Measurements from ENCODE around the gene USP8. TPM values are rescaled to one million over a fixed set of nuclear protein-coding genes. Genes with fewer than 3 reads are reported as not detected.
"Not testable (repeated sequence)": the region's sequence is repeated elsewhere in the genome, so short reads cannot be mapped to it uniquely, and the experiment has no call there.

The USP8 gene
- total RNA-seq, 1 donor: 61.2 TPM

DNA sequence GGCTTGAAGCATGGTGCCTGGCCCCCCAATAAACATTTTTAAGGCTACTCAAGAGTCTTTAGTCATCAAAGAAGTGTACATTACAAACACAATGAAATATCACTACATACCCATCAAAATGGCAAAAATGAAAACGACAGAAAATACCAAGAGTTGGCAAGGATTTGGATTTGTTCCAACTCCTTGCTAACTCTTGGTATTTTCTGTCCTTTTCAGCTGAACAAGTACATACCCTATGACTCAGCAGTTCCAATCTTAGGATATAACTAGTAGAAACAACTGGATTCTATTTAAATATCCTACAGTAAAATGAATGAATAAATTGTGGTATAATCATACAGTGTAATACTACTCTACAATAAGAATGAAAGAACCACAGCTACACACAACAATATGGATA, 44.1 kb upstream of the USP8 start:
- H4K20me1 ChIP-seq (ENCODE audit: insufficient read depth, low read length): no peaks in the 10 kb centered on the region
- no peak overlapping the region for H3K4me3 ChIP-seq (ENCODE audit: insufficient read depth, low read length)
- H3K27me3 ChIP-seq (ENCODE audit: insufficient read depth, low read length): no peaks in the 10 kb centered on the region
- H3K9me3 ChIP-seq (ENCODE audit: low read depth, low read length): no peaks in the 10 kb centered on the region
- no peaks in the 10 kb centered on the region for H3K4me1 ChIP-seq (ENCODE audit: insufficient read depth, low read length)
- no peaks in the 10 kb centered on the region for H3K36me3 ChIP-seq (ENCODE audit: insufficient read depth, low read length)
- TF ChIP-seq, protein P1, sequence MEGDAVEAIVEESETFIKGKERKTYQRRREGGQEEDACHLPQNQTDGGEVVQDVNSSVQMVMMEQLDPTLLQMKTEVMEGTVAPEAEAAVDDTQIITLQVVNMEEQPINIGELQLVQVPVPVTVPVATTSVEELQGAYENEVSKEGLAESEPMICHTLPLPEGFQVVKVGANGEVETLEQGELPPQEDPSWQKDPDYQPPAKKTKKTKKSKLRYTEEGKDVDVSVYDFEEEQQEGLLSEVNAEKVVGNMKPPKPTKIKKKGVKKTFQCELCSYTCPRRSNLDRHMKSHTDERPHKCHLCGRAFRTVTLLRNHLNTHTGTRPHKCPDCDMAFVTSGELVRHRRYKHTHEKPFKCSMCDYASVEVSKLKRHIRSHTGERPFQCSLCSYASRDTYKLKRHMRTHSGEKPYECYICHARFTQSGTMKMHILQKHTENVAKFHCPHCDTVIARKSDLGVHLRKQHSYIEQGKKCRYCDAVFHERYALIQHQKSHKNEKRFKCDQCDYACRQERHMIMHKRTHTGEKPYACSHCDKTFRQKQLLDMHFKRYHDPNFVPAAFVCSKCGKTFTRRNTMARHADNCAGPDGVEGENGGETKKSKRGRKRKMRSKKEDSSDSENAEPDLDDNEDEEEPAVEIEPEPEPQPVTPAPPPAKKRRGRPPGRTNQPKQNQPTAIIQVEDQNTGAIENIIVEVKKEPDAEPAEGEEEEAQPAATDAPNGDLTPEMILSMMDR (IDR thresholded peaks at IDR 0.05; ENCODE audit: extremely low read depth, low read depth, low read length): no peak
- H3K27ac ChIP-seq (ENCODE audit: low read depth, low read length): no peak overlapping the region
- no peak for DNase-seq (ENCODE audit: insufficient read length, low spot score, missing footprints)
- H2AFZ ChIP-seq (ENCODE audit: low read length): no peak overlapping the region
- H3K4me2 ChIP-seq (ENCODE audit: insufficient read depth, low read length): no peak overlapping the region
- H3K79me2 ChIP-seq (ENCODE audit: insufficient read depth, low read length): no peaks in the 10 kb centered on the region

DNA sequence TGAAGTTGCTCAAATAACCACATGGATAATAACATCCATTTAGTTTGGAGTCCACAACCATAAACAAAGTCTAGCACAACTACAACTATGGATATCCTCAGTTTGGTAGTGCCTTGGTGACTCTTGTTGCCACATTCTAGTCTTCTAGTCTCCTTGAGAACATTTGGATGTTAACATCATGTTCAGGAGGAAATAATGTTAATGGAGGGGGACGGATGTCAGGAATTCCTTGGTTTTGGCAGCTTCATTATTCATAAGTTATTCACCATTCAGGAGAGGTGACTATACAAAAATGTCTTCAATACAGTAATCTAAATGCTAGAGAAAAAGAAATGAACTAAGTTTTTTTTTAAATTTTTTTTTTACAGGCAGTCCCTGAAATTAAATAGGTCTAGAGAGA, 42.8 kb upstream of the USP8 start:
- TF ChIP-seq, protein P1 (IDR thresholded peaks at IDR 0.05; ENCODE audit: extremely low read depth, low read depth, low read length): no peak
- DNase-seq (ENCODE audit: insufficient read length, low spot score, missing footprints): peak; percentile 17
- H3K27me3 ChIP-seq (ENCODE audit: insufficient read depth, low read length): no peaks in the 10 kb centered on the region
- H3K4me3 ChIP-seq (ENCODE audit: insufficient read depth, low read length): no peak overlapping the region
- H3K9me3 ChIP-seq (ENCODE audit: low read depth, low read length): no peaks in the 10 kb centered on the region
- no peak overlapping the region for H3K4me2 ChIP-seq (ENCODE audit: insufficient read depth, low read length)
- H3K79me2 ChIP-seq (ENCODE audit: insufficient read depth, low read length): no peaks in the 10 kb centered on the region
- no peaks in the 10 kb centered on the region for H3K4me1 ChIP-seq (ENCODE audit: insufficient read depth, low read length)
- H4K20me1 ChIP-seq (ENCODE audit: insufficient read depth, low read length): no peaks in the 10 kb centered on the region
- H3K36me3 ChIP-seq (ENCODE audit: insufficient read depth, low read length): no peaks in the 10 kb centered on the region
- no peak overlapping the region for H2AFZ ChIP-seq (ENCODE audit: low read length)
- no peak overlapping the region for H3K27ac ChIP-seq (ENCODE audit: low read depth, low read length)

DNA sequence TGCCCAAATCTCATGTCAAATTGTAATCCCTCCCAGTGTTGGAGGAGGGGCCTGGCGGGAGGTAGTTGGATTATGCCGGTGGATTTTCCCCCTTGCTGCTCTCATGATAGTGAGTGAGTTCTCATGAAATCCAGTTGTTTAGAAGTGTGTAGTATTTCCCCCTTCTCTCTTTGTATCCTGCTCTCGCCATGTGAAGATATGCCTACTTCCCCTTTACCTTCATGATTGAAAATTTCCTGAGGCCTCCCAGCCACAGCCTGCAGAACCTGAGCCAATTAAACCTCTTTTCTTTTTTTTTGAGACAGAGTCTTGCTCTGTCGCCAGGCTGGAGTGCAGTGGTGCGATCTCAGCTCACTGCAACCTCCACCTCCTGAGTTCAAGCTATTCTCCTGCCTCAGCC, 41.8 kb upstream of the USP8 start:
- not testable (repeated sequence) for H4K20me1 ChIP-seq (ENCODE audit: insufficient read depth, low read length); DNase-seq (ENCODE audit: insufficient read length, low spot score, missing footprints); H3K9me3 ChIP-seq (ENCODE audit: low read depth, low read length); H2AFZ ChIP-seq (ENCODE audit: low read length); H3K27me3 ChIP-seq (ENCODE audit: insufficient read depth, low read length); H3K27ac ChIP-seq (ENCODE audit: low read depth, low read length); H3K4me2 ChIP-seq (ENCODE audit: insufficient read depth, low read length); H3K36me3 ChIP-seq (ENCODE audit: insufficient read depth, low read length); H3K4me3 ChIP-seq (ENCODE audit: insufficient read depth, low read length); H3K4me1 ChIP-seq (ENCODE audit: insufficient read depth, low read length); H3K79me2 ChIP-seq (ENCODE audit: insufficient read depth, low read length)

GRCh38 chr15:50390554-50391264, 33.5 kb upstream of the USP8 start:
- TF ChIP-seq, protein P1 (IDR thresholded peaks at IDR 0.05; ENCODE audit: extremely low read depth, low read depth, low read length): no peak
- Histone ChIP-seq H3K4me3 (ENCODE audit: insufficient read depth, low read length) (no peak overlapping the region), H3K36me3 (ENCODE audit: insufficient read depth, low read length) (no peaks in the 10 kb centered on the region), H3K27ac (ENCODE audit: low read depth, low read length) (no peak overlapping the region), H3K4me2 (ENCODE audit: insufficient read depth, low read length) (no peak overlapping the region), H3K27me3 (ENCODE audit: insufficient read depth, low read length) (no peaks in the 10 kb centered on the region), H4K20me1 (ENCODE audit: insufficient read depth, low read length) (no peaks in the 10 kb centered on the region), H3K79me2 (ENCODE audit: insufficient read depth, low read length) (no peaks in the 10 kb centered on the region), H2AFZ (ENCODE audit: low read length) (no peak overlapping the region), H3K9me3 (ENCODE audit: low read depth, low read length) (no peaks in the 10 kb centered on the region), H3K4me1 (ENCODE audit: insufficient read depth, low read length) (no peaks in the 10 kb centered on the region)
- no peak for DNase-seq (ENCODE audit: insufficient read length, low spot score, missing footprints)

- peak; percentile 9 for DNase-seq (ENCODE audit: insufficient read length, low spot score, missing footprints)
- H2AFZ ChIP-seq (ENCODE audit: low read length); H3K4me2 ChIP-seq (ENCODE audit: insufficient read depth, low read length); H3K9me3 ChIP-seq (ENCODE audit: low read depth, low read length); H3K27me3 ChIP-seq (ENCODE audit: insufficient read depth, low read length); H3K27ac ChIP-seq (ENCODE audit: low read depth, low read length); H3K4me3 ChIP-seq (ENCODE audit: insufficient read depth, low read length); H3K79me2 ChIP-seq (ENCODE audit: insufficient read depth, low read length); H4K20me1 ChIP-seq (ENCODE audit: insufficient read depth, low read length); H3K36me3 ChIP-seq (ENCODE audit: insufficient read depth, low read length); H3K4me1 ChIP-seq (ENCODE audit: insufficient read depth, low read length): not testable (repeated sequence)
Observed at GRCh38 chr15:50391561-50391960, 32.6 kb upstream of the USP8 start.
